Lower lobe of right lung (tissue), 2 donors: ENCODE results near the gene TUBB2B. TPM values are rescaled to one million over a fixed set of nuclear protein-coding genes. Genes with fewer than 3 reads are reported as not detected.
"Not testable (repeated sequence)": the region's sequence is repeated elsewhere in the genome, so short reads cannot be mapped to it uniquely, and the experiment has no call there.

Experiments
- ATAC-seq, 2 donors: fragments of 200-7000 bp; cut with Tn5 transposase; one replicate each; pipeline ENCODE4 v1.9.1; 2020 to 2022; ENCODE audit warnings: mild to moderate bottlenecking in 2 of 2, moderate library complexity in 2 of 2
- DNase-seq: peaks from one replicate; pipeline ENCODE4 v3.0.0-alpha.2; 2020
- H3K27ac ChIP-seq: fragments of 200-600 bp; one replicate; pipeline ENCODE4 v1.8.0; 2022
- H3K27me3 ChIP-seq: fragments of 200-600 bp; one replicate; pipeline ENCODE4 v1.8.0; 2022; ENCODE audit warnings: low read depth
- H3K36me3 ChIP-seq: fragments of 200-600 bp; one replicate; pipeline ENCODE4 v1.8.0; 2022; ENCODE audit warnings: mild to moderate bottlenecking
- H3K4me1 ChIP-seq: fragments of 200-600 bp; one replicate; pipeline ENCODE4 v1.8.0; 2022
- H3K4me3 ChIP-seq: fragments of 200-600 bp; one replicate; pipeline ENCODE4 v1.8.0; 2022; ENCODE audit warnings: mild to moderate bottlenecking
- H3K9me3 ChIP-seq: fragments of 200-600 bp; one replicate; pipeline ENCODE4 v1.8.0; 2022
- intact Hi-C: fragments of 100-400 bp; cut with DNase I; formaldehyde crosslinking; loops from one replicate; pipeline ENCODE4 v1.11.0; 2022
- total RNA-seq: library from RNA; stranded (reverse); fragmentation: NEBNext Ultra II Directional; extraction: Animal tissue kit (Norgen Biotek cat#: 25700); gene quantifications from one replicate; pipeline ENCODE4 v1.2.1, GENCODE V29; 2021
- TF ChIP-seq, protein P1 (sequence below): fragments of 200-600 bp; IDR thresholded peaks from one replicate; pipeline ENCODE4 v1.8.0; 2022; ENCODE audit warnings: antibody characterized with exemption, mild to moderate bottlenecking
- donor health status: DM: no; HTN: yes; CAD: no; lungs with severe emphysema.

The TUBB2B gene
- total RNA-seq, 1 donor from 2014 or later: 0.59 TPM

DNA sequence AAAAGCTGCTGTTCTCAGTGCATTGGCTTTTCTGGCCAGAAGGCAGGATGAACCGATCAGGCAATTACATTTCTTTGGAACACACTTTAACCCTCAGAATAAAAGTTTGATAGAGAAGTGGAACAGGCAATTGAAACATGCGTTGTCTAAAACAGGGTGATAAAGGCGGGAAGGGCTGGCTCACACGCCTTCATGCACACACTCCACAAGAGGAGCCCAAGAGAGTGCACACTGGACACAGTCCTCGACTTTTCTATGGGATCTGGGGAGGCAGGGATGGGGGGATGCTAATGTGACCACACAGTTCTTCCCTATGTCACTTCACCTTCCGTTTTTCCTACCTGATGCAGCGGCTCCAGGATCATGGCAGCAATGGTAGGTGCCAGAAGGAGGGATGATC, 39.2 kb downstream of the TUBB2B start:
- Histone ChIP-seq H3K36me3 (no peaks in the 10 kb centered on the region), H3K27me3 (no peaks in the 10 kb centered on the region), H3K4me3 (no peak overlapping the region), H3K27ac (no peak overlapping the region), H3K4me1 (no peaks in the 10 kb centered on the region), H3K9me3 (no peaks in the 10 kb centered on the region)
- intact Hi-C loops: no loop called here
- ATAC-seq (no peak), DNase-seq (no peak)
- TF ChIP-seq, protein P1, sequence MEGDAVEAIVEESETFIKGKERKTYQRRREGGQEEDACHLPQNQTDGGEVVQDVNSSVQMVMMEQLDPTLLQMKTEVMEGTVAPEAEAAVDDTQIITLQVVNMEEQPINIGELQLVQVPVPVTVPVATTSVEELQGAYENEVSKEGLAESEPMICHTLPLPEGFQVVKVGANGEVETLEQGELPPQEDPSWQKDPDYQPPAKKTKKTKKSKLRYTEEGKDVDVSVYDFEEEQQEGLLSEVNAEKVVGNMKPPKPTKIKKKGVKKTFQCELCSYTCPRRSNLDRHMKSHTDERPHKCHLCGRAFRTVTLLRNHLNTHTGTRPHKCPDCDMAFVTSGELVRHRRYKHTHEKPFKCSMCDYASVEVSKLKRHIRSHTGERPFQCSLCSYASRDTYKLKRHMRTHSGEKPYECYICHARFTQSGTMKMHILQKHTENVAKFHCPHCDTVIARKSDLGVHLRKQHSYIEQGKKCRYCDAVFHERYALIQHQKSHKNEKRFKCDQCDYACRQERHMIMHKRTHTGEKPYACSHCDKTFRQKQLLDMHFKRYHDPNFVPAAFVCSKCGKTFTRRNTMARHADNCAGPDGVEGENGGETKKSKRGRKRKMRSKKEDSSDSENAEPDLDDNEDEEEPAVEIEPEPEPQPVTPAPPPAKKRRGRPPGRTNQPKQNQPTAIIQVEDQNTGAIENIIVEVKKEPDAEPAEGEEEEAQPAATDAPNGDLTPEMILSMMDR: no peak

DNA sequence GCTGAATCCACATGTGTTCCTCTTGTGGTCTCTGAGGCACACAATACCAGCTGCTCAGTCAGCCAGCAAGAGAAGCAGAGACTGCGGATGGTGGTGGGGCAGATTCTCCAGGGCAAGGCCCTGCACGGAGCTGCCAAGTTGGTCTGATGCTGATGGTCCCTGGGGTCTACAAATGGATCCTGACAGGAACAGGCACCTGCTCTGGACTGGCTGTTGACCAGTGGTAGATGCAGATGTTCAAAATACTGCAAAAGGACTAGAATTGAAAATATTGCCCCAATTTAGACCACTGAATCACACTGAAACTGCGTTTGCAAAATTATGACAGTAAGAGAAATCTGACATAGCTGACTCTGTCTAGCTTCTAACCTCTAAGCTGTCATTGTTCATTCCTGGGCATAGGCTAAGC, 40.5 kb downstream of the TUBB2B start:
- H3K27me3 ChIP-seq: no peaks in the 10 kb centered on the region
- TF ChIP-seq, protein P1: no peak
- intact Hi-C loops: no loop called here
- no peak overlapping the region for H3K27ac ChIP-seq
- H3K4me3 ChIP-seq: no peak overlapping the region
- no peaks in the 10 kb centered on the region for H3K36me3 ChIP-seq
- ATAC-seq (no peak), DNase-seq (no peak)
- no peaks in the 10 kb centered on the region for H3K9me3 ChIP-seq
- H3K4me1 ChIP-seq: no peaks in the 10 kb centered on the region

DNA sequence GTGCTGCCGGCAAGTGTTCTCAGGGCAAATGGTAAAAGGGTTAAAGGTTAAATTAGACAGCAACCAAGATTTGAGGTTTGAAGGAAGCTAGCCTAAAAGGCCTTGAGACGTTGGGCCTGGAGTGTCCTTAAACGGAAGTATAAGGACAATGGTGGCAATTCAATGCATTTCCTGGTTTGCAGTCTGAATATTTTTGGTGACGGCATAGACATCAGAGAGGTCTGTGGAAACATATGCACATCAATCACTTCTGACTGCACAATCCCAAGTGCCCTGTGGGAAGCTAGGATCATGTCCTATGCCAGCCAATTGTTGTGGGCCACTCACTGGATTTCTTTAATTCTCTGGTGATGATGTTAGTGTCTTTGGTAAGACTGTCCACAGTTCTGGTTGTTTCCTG, 44.4 kb downstream of the TUBB2B start:
- ATAC-seq: no peak
- H3K9me3 ChIP-seq: no peaks in the 10 kb centered on the region

DNA sequence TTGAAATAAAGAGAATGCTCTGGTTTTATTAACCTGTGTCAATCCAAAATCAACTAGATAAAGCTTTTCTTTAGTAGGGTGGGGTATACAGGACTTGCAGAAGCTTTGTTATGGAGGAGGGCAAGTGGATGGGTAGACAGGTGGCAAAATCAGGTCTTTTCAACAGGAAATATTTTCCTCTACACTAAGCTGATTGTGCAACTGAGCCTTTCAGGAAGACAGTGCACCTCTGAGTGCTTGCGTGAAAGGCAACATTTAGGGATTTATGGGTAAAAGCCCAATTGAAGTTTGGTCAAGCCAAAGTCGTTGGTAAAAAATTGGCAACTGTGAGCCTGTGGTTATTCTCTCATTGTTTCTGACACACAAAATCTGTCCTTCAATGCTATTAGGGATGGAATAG, 46.3 kb downstream of the TUBB2B start:
- Histone ChIP-seq H3K4me3 (no peak overlapping the region), H3K4me1 (no peaks in the 10 kb centered on the region), H3K9me3 (no peaks in the 10 kb centered on the region), H3K27ac (no peak overlapping the region), H3K36me3 (no peaks in the 10 kb centered on the region), H3K27me3 (no peaks in the 10 kb centered on the region)
- intact Hi-C loops: no loop called here
- DNase-seq (no peak), ATAC-seq (no peak)
- TF ChIP-seq, protein P1: no peak

More for the DNA sequence above, 44.4 kb downstream of the TUBB2B start:
- H3K27ac ChIP-seq: no peak overlapping the region
- no peak for DNase-seq
- no peaks in the 10 kb centered on the region for H3K27me3 ChIP-seq
- H3K4me1 ChIP-seq: no peaks in the 10 kb centered on the region
- no peaks in the 10 kb centered on the region for H3K36me3 ChIP-seq
- intact Hi-C loops: no loop called here
- TF ChIP-seq, protein P1: no peak
- H3K4me3 ChIP-seq: no peak overlapping the region

DNA sequence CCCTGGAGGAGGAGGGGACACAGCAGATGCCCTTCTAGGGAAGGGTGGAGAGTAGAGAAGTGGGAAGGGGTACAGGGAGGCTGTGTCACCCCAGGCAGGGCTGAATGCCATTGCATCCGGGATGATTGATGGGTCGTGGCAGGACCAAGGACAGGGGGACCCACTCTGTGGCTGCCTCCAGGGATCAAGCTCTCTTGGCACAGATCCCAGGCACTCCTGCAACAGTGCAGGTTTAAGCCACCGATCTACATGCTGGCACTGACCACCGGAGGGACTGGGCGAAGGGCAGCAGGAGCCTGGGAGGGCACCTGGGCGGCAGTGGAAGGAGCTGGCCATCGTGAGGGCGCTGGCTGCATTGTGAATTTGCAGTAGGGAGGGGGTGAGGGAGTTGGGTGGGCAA, 47.5 kb downstream of the TUBB2B start:
- H3K9me3 ChIP-seq, H3K36me3 ChIP-seq, DNase-seq, H3K4me1 ChIP-seq, H3K4me3 ChIP-seq, intact Hi-C loops, H3K27me3 ChIP-seq, H3K27ac ChIP-seq: not testable (repeated sequence)
- ATAC-seq: peak; percentile 33 to 45

DNA sequence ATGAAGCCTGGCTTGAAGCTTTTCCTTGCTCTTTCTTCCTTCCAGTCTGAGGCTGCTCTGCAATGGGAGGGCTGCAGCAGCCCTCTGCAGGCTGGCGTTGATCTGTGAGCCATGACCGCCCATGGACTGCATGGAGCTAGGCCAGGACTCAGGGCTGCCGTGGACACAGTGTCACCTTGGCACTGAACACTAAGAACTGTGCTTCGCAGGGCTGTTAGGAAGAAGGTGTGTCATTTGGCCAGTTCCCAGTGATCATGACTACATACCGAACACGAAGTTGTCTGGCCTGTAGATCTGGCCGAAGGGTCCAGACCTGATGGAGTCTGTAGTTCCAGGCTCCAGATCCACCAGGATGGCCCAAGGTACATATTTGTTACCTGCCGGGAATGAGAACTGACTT, 48.8 kb downstream of the TUBB2B start:
- DNase-seq, H3K36me3 ChIP-seq, H3K27ac ChIP-seq, H3K4me3 ChIP-seq, H3K4me1 ChIP-seq, H3K9me3 ChIP-seq, H3K27me3 ChIP-seq, ATAC-seq, intact Hi-C loops: not testable (repeated sequence)
